ENCODE results near the gene SHISA7. TPM values are rescaled to one million over a fixed set of nuclear protein-coding genes. Genes with fewer than 3 reads are reported as not detected.

The SHISA7 gene
- total RNA-seq, 1 donor from 2014 or later, result 3.2 TPM

DNA sequence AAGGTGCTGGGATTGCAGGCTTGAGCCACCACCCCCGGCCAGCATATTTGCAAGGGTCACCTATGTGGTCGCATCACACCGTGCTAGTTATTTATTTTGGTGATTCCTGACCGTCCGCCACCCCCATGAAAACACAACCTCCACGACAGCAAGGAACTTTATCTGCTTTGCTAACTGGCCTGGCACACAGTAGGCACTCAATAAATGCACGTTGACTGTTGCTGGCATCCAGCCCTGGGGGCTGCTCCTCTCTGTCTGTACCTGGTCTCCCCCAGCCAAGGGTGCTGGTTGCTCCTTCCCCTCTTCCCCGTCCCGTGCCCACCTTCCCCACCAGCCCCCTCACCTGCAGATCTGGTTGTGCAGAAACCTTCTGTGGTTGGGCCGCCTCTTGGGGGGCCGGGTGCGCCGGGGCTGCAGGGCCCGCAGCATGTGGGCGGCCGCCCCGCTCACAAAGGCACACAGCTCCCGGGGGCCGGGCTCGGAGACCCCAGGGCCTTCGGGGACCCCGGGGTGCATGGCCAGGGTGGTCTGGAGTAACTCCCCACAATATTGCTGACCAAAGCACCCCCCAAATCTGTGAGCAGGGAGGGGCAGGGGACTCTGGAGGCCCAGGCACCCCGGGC lies 21.1 kb upstream of the SHISA7 start:
- no peaks in the 10 kb centered on the region for H3K36me3 Mint-ChIP-seq (ENCODE audit: unreplicated experiment)
- H3K4me1 Mint-ChIP-seq (ENCODE audit: low read depth, unreplicated experiment), result peaks cover 9% of the 10 kb centered on the region
- H3K27ac Mint-ChIP-seq (ENCODE audit: unreplicated experiment), result no peak overlapping the region
- H3K27me3 Mint-ChIP-seq (ENCODE audit: unreplicated experiment), result peaks cover 11% of the 10 kb centered on the region
- TF ChIP-seq, protein P1, sequence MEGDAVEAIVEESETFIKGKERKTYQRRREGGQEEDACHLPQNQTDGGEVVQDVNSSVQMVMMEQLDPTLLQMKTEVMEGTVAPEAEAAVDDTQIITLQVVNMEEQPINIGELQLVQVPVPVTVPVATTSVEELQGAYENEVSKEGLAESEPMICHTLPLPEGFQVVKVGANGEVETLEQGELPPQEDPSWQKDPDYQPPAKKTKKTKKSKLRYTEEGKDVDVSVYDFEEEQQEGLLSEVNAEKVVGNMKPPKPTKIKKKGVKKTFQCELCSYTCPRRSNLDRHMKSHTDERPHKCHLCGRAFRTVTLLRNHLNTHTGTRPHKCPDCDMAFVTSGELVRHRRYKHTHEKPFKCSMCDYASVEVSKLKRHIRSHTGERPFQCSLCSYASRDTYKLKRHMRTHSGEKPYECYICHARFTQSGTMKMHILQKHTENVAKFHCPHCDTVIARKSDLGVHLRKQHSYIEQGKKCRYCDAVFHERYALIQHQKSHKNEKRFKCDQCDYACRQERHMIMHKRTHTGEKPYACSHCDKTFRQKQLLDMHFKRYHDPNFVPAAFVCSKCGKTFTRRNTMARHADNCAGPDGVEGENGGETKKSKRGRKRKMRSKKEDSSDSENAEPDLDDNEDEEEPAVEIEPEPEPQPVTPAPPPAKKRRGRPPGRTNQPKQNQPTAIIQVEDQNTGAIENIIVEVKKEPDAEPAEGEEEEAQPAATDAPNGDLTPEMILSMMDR (IDR thresholded peaks at IDR 0.05; ENCODE audit: partially characterized antibody, unreplicated experiment), result no peak
- H3K4me3 Mint-ChIP-seq (ENCODE audit: unreplicated experiment), result no peak overlapping the region
- DNase-seq, result no peak
- peaks cover 3% of the 10 kb centered on the region for H3K9me3 Mint-ChIP-seq (ENCODE audit: unreplicated experiment)

DNA sequence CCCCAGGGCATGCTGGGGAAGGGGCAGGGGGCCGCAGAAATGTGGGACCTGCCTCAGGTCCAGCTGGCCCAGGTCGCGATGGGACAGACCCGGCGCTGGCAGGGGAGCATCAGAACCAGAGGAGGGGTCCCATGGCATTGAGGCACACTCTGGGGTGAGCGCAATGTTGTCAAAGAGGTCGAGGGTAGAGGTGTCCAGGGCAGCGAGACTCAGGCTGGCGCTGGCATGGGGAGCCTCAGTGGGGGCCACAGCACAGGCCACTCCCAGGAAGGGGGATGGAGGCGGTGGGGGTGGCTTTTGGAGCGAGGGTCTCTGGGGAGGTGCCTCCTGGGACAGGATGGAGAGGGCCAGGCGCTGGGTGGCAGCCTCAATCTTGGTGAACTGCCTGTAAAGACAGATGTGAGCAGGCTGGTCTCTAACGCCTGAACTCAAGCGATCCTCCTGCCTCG lies 20.5 kb upstream of the SHISA7 start:
- Mint-ChIP-seq H3K27ac (ENCODE audit: unreplicated experiment) (no peak overlapping the region), H3K36me3 (ENCODE audit: unreplicated experiment) (no peaks in the 10 kb centered on the region), H3K27me3 (ENCODE audit: unreplicated experiment) (peaks cover 11% of the 10 kb centered on the region), H3K4me3 (ENCODE audit: unreplicated experiment) (no peak overlapping the region), H3K4me1 (ENCODE audit: low read depth, unreplicated experiment) (peaks cover 9% of the 10 kb centered on the region), H3K9me3 (ENCODE audit: unreplicated experiment) (peaks cover 3% of the 10 kb centered on the region)
- DNase-seq, result no peak
- TF ChIP-seq, protein P1 (IDR thresholded peaks at IDR 0.05; ENCODE audit: partially characterized antibody, unreplicated experiment), result no peak

DNA sequence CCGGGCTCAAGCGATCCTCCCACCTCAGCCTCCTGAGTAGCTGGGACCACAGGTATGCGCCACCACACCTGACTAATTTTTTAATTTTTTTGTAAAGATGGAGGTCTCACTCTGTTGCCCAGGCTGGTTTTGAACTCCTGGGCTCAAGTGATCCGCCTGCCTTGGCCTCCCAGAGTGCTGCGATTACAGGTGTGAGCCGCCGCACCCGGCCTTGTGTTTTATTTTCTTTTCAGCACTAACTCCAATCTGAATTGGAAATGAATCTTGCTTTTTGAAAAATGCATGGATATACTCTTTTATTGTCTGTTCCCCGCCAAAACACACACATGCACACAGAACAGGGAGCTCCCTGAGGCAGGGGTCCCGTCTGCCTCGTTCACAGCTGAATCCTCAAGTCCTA lies 19.6 kb upstream of the SHISA7 start:
- no peak for DNase-seq
- peaks cover 7% of the 10 kb centered on the region for H3K27me3 Mint-ChIP-seq (ENCODE audit: unreplicated experiment)
- peaks cover 5% of the 10 kb centered on the region for H3K9me3 Mint-ChIP-seq (ENCODE audit: unreplicated experiment)
- H3K4me3 Mint-ChIP-seq (ENCODE audit: unreplicated experiment), result peak overlapping the region; percentile 78
- H3K36me3 Mint-ChIP-seq (ENCODE audit: unreplicated experiment), result no peaks in the 10 kb centered on the region
- TF ChIP-seq, protein P1 (IDR thresholded peaks at IDR 0.05; ENCODE audit: partially characterized antibody, unreplicated experiment), result no peak
- peaks cover 14% of the 10 kb centered on the region for H3K4me1 Mint-ChIP-seq (ENCODE audit: low read depth, unreplicated experiment)
- H3K27ac Mint-ChIP-seq (ENCODE audit: unreplicated experiment), result no peak overlapping the region

DNA sequence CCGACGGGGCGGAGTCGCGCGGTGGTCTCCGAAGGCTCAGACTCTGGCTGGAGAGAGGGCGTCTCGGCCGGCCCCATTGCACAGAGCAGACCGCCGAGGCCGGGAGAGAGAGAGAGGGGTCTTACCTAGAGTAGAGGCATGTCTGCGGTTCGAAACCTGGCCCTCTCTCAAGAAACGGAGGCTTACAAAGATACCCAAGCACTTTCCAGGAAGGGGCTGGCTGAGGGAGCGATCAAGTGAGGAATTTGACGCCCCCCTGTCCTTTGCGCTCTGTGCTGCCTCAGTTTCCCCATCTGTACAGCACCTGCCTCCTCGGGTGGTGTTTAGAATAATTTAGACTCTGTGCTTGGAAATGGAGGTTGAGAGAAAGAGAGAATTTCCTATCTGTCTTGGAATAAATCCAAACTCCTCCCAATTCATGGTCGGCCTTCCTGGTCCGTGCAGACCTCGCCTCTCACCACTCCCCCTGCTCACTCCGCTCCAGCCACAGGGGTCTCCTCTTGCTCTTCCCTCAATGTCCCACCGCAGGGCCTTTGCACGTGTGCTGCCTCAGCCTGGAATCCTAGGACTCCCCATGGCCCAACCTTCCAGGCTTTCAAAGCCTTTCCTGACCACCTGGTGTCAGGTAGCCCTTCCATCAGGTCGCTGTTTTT lies 19.0 kb upstream of the SHISA7 start:
- no peak for DNase-seq
- TF ChIP-seq, protein P1 (IDR thresholded peaks at IDR 0.05; ENCODE audit: partially characterized antibody, unreplicated experiment), result no peak
- peaks cover 7% of the 10 kb centered on the region for H3K27me3 Mint-ChIP-seq (ENCODE audit: unreplicated experiment)
- H3K9me3 Mint-ChIP-seq (ENCODE audit: unreplicated experiment), result peaks cover 8% of the 10 kb centered on the region
- peak overlapping the region; percentile 81 for H3K4me3 Mint-ChIP-seq (ENCODE audit: unreplicated experiment)
- peaks cover 15% of the 10 kb centered on the region for H3K4me1 Mint-ChIP-seq (ENCODE audit: low read depth, unreplicated experiment)
- H3K36me3 Mint-ChIP-seq (ENCODE audit: unreplicated experiment), result no peaks in the 10 kb centered on the region
- no peak overlapping the region for H3K27ac Mint-ChIP-seq (ENCODE audit: unreplicated experiment)

All from glutamatergic neuron (in vitro differentiated cells).